GM10248 (cell line): ENCODE results near the gene SFXN1.
"Not testable (repeated sequence)": the region's sequence is repeated elsewhere in the genome, so short reads cannot be mapped to it uniquely, and the experiment has no call there.

ENCODE experiments used
- CTCF ChIA-PET: fragments of 300-600 bp; sonication (Branson Sonifier 250); formaldehyde crosslinking; extraction: SDS; loops from one replicate; lab custom pipeline; 2021; ENCODE audit warnings: antibody characterized with exemption; lab: Yijun Ruan, JAX
- POLR2A ChIA-PET: fragments of 350-650 bp; sonication (Branson Sonifier 250); formaldehyde crosslinking; extraction: SDS; loops from one replicate; lab custom pipeline; 2020; ENCODE audit warnings: antibody characterized with exemption; lab: Yijun Ruan, JAX
- DNase-seq: peaks from one replicate; pipeline ENCODE4 v3.0.0; 2012; ENCODE audit errors: extremely low spot score
- CTCF ChIP-seq: IDR thresholded peaks from 2 replicates; pipeline ENCODE4 v1.5.1; 2012; ENCODE audit warnings: mild to moderate bottlenecking, low read depth; ENCODE audit errors: extremely low read depth, missing control alignments, control extremely low read depth

The SFXN1 gene

GRCh38 chr5:175444060-175444904, 34.1 kb upstream of the SFXN1 start, which contains the start of gene DRD1:
DRD1 (minus strand) TSS chr5:175444182; CDS start chr5:175443099, 1,083 bp downstream.
- POLR2A ChIA-PET: no interaction called here
- DNase-seq: peak; percentile 73
- CTCF ChIA-PET: interaction anchor here (0.6 to 1.9 kb wide), 7 partner anchors 12 to 534 kb away, joined by 3 to 9 read pairs (median 3); no protein-coding TSS in a partner anchor
- peak; percentile 63 for TF ChIP-seq CTCF

DNA sequence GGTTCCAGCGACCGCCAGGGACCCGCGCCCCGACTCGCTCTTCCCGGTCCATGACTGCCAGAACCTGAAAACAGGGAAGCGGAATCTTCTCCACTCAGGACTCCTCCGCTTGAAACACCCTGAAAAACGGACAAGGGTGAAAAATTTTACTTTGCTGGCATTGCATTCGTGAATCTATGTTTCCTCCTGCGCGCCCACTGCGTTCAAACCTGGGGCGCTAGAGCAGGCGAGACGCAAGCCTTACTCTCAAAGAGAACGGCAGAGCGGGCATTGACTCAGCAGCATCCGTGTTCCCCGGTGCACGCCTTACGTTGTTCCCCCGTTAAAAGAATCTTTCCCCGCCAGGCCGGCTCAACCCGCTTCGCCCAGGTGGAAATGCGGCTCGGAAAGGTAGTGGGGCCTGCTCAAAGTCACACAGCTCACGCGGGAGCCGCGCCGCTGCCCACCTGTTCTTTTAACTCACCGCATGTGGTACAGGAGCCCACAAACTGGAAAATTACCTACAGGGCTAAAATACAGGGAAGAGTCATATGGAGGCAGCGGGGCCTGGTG, 33.4 kb upstream of the SFXN1 start:
- POLR2A ChIA-PET: no interaction called here
- CTCF ChIA-PET: interaction anchor here (1.1 to 1.9 kb wide), 4 partner anchors 20 to 495 kb away, joined by 3 to 9 read pairs (median 4); no protein-coding TSS in a partner anchor
- no peak for TF ChIP-seq CTCF
- no peak for DNase-seq

- DNase-seq, POLR2A ChIA-PET: not testable (repeated sequence)
- CTCF ChIA-PET: interaction anchor here (1.2 kb wide), 1 partner anchor 18 kb away, joined by 4 read pairs; no protein-coding TSS in a partner anchor
Observed at GRCh38 chr5:175446378-175446777, 32.0 kb upstream of the SFXN1 start.

DNA sequence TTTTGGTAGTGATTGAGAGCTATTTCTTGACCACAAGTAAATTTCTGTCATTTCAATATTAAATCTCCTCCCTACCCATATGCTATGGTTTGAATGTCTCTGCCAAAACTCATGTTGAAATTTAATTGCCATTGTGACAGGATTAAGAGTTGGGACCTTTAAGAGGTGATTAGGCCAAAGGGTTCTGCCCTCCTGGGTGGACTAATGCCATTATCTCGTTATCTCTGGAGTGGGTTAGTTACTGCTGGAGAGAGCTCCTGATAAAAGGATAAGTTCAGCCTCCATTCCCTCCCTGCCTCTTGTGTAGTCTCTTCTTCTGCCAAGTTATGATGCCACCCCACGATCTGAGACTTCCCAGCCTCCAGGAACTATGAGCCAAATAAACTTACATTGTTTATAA, 30.8 kb upstream of the SFXN1 start:
- TF ChIP-seq CTCF: no peak
- ChIA-PET POLR2A (no interaction called here), CTCF (interaction anchor here (1.6 to 2.2 kb wide), 2 partner anchors 10 to 17 kb away, joined by 5 to 12 read pairs; no protein-coding TSS in a partner anchor)
- DNase-seq: no peak

DNA sequence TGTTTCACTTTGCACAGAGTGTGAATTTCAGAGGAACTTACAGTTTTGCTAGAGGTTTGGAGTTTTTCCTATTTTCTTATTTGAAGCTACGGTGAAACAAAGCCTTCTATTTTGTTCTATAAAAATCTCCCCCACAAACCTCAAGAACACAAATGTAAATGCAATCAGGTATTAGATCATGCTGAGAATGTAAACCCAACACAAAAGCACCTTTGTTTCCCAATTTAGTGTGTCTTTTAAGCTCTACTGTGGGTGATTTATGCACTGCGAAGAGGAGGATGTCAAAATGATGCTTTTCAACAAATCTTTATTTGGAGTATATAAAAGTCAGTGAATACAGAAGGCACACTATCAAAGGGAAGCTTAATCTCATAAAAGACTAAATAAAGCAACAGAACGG, 30.1 kb upstream of the SFXN1 start:
- POLR2A ChIA-PET: no interaction called here
- TF ChIP-seq CTCF: no peak
- CTCF ChIA-PET: interaction anchor here (1.6 to 2.2 kb wide), 2 partner anchors 9 to 16 kb away, joined by 5 to 12 read pairs; no protein-coding TSS in a partner anchor
- no peak for DNase-seq

GRCh38 chr5:175452166-175452565, 26.2 kb upstream of the SFXN1 start:
- ChIA-PET CTCF (interaction anchor here (3.4 kb wide), 1 partner anchor 12 kb away, joined by 25 read pairs; no protein-coding TSS in a partner anchor), POLR2A (no interaction called here)
- no peak for TF ChIP-seq CTCF
- DNase-seq: no peak

DNA sequence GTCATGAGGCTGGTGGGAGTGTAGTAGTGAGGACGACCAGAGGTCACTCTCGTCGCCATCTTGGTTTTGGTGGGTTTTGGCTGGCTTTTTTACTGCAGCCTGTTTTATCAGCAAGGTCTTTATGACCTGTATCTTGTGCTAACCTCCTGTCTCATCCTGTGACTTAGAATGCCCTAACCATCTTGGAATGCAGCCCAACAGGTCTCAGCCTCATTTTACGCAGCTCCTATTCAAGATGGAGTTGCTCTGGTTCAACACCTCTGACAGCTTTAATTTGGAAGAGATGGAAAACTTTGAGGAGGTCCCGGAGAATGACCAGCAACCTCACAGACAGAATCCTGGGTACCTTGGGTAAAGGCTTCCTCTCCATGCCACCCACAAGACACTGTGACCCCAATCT, 24.0 kb upstream of the SFXN1 start:
- POLR2A ChIA-PET, DNase-seq: not testable (repeated sequence)
- CTCF ChIA-PET: interaction anchor here (3.4 kb wide), 1 partner anchor 10 kb away, joined by 25 read pairs; no protein-coding TSS in a partner anchor
